Karpas-422 (cell line): ENCODE results near the gene SLC39A12. TPM values are rescaled to one million over a fixed set of nuclear protein-coding genes. Genes with fewer than 3 reads are reported as not detected.
"Not testable (repeated sequence)": the region's sequence is repeated elsewhere in the genome, so short reads cannot be mapped to it uniquely, and the experiment has no call there.

Experiments
- DNase-seq: peaks from one replicate; pipeline ENCODE4 v3.0.0-alpha.2; 2015
- H2AFZ ChIP-seq: fragments of 200-600 bp; sonication (generic); 2 replicates; pipeline ENCODE4 v1.6.1; 2014; ENCODE audit warnings: antibody characterized with exemption, low read length, mixed read lengths
- H3K27ac ChIP-seq: fragments of 200-600 bp; sonication (generic); 2 replicates; pipeline ENCODE4 v1.5.1; 2014; ENCODE audit warnings: mild to moderate bottlenecking, low read length, moderate library complexity
- H3K27me3 ChIP-seq: fragments of 200-600 bp; sonication (generic); 2 replicates; pipeline ENCODE4 v1.6.1; 2014; ENCODE audit warnings: low read length, mixed read lengths
- H3K36me3 ChIP-seq: fragments of 200-600 bp; sonication (generic); 2 replicates; pipeline ENCODE4 v1.6.1; 2014; ENCODE audit warnings: low read length, mixed read lengths; ENCODE audit not compliant: insufficient read depth
- H3K4me1 ChIP-seq: fragments of 200-600 bp; sonication (generic); 2 replicates; pipeline ENCODE4 v1.6.1; 2014; ENCODE audit warnings: mild to moderate bottlenecking, low read length, mixed read lengths
- H3K4me2 ChIP-seq: fragments of 200-600 bp; sonication (generic); 2 replicates; pipeline ENCODE4 v1.6.1; 2014; ENCODE audit warnings: low read length, low read depth, mild to moderate bottlenecking; ENCODE audit not compliant: poor library complexity, severe bottlenecking
- H3K4me3 ChIP-seq: fragments of 200-600 bp; sonication (generic); 2 replicates; pipeline ENCODE4 v1.5.1; 2014; ENCODE audit warnings: mild to moderate bottlenecking, antibody characterized with exemption, low read length, mixed read lengths
- H3K79me2 ChIP-seq: fragments of 200-600 bp; sonication (generic); 2 replicates; pipeline ENCODE4 v1.6.1; 2014; ENCODE audit warnings: mild to moderate bottlenecking, low read length, mixed read lengths
- H3K9ac ChIP-seq: fragments of 200-600 bp; sonication (generic); 2 replicates; pipeline ENCODE4 v1.6.0; 2014; ENCODE audit warnings: low read length
- H3K9me2 ChIP-seq: fragments of 200-600 bp; sonication (generic), shearing (Covaris generic); replicated peaks from 2 replicates; pipeline ENCODE4 v1.6.0; 2014; ENCODE audit warnings: mild to moderate bottlenecking, low read length, moderate library complexity; ENCODE audit not compliant: insufficient read depth
- H3K9me3 ChIP-seq: fragments of 300-700, 200-600 bp; sonication (generic); 2 replicates; pipeline ENCODE4 v1.6.1; 2014; ENCODE audit warnings: low read length, mixed read lengths
- H4K20me1 ChIP-seq: fragments of 200-600 bp; sonication (generic); 2 replicates; pipeline ENCODE4 v1.6.1; 2014; ENCODE audit warnings: mild to moderate bottlenecking, antibody characterized with exemption, low read length, low read depth; ENCODE audit not compliant: insufficient read depth
- total RNA-seq: library from RNA; depleted of rRNA; stranded (reverse); fragments of >200 nt; shearing (Covaris generic); gene quantifications from 2 replicates; pipeline ENCODE4 v1.2.3, GENCODE V29; 2014; ENCODE audit warnings: low replicate concordance

SLC39A12 gene
- total RNA-seq, 1 experiment from 2014 or later = not detected

- not testable (repeated sequence) for H3K4me3 ChIP-seq, H4K20me1 ChIP-seq, H3K9me2 ChIP-seq, H3K4me1 ChIP-seq, H3K27me3 ChIP-seq, H3K4me2 ChIP-seq, H3K27ac ChIP-seq, H3K9ac ChIP-seq, H3K36me3 ChIP-seq, H2AFZ ChIP-seq, H3K79me2 ChIP-seq, DNase-seq, H3K9me3 ChIP-seq
These were observed 2.7 kb downstream of the SLC39A12 start for GRCh38 chr10:17954372-17954771.

GRCh38 chr10:17954861-17955260 is 3.1 kb downstream of the SLC39A12 start:
- Histone ChIP-seq H3K36me3 (no peaks in the 10 kb centered on the region), H3K9me2 (no peaks in the 10 kb centered on the region), H3K4me2 (no peak overlapping the region), H3K4me3 (no peak overlapping the region), H3K79me2 (no peaks in the 10 kb centered on the region), H3K27ac (no peak overlapping the region), H2AFZ (no peak overlapping the region), H3K9me3 (no peaks in the 10 kb centered on the region), H3K27me3 (no peaks in the 10 kb centered on the region), H3K9ac (no peak overlapping the region), H3K4me1 (no peaks in the 10 kb centered on the region), H4K20me1 (no peaks in the 10 kb centered on the region)
- DNase-seq = no peak

GRCh38 chr10:17958049-17958448 is 6.3 kb downstream of the SLC39A12 start:
- Histone ChIP-seq H2AFZ (no peak overlapping the region), H3K27ac (no peak overlapping the region), H3K4me3 (no peak overlapping the region), H3K79me2 (no peaks in the 10 kb centered on the region), H3K4me1 (no peaks in the 10 kb centered on the region), H3K36me3 (no peaks in the 10 kb centered on the region), H3K4me2 (no peak overlapping the region), H4K20me1 (no peaks in the 10 kb centered on the region), H3K9me3 (no peaks in the 10 kb centered on the region), H3K27me3 (no peaks in the 10 kb centered on the region), H3K9me2 (no peaks in the 10 kb centered on the region), H3K9ac (no peak overlapping the region)
- peak; percentile 6 for DNase-seq

DNA sequence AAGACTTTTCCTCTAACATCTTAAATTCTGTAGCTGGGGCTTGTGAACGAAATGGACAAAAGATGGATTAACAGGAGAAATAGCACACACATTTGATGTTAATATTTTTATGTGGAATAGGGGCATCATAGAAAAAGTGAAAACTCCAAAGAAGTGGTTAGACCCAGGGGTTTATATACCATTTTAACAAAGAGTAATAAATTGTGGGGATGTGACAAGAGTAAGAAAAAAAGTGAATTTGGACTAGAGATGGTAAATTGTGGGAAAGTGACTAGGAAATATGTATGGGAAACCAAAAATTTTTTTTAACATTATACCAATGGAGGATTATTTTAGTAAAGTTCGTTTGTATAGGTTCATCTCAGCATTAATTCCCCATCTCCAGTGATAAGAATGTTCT is 8.2 kb downstream of the SLC39A12 start:
- H3K9me2 ChIP-seq = no peaks in the 10 kb centered on the region
- H3K4me1 ChIP-seq = no peaks in the 10 kb centered on the region
- no peak overlapping the region for H2AFZ ChIP-seq
- no peaks in the 10 kb centered on the region for H3K36me3 ChIP-seq
- H3K9me3 ChIP-seq = no peaks in the 10 kb centered on the region
- no peaks in the 10 kb centered on the region for H3K79me2 ChIP-seq
- no peak for DNase-seq
- H4K20me1 ChIP-seq = no peaks in the 10 kb centered on the region
- no peak overlapping the region for H3K27ac ChIP-seq
- H3K9ac ChIP-seq = no peak overlapping the region
- H3K27me3 ChIP-seq = no peaks in the 10 kb centered on the region
- no peak overlapping the region for H3K4me2 ChIP-seq
- no peak overlapping the region for H3K4me3 ChIP-seq

- Histone ChIP-seq H2AFZ (no peak overlapping the region), H3K4me1 (no peaks in the 10 kb centered on the region), H3K9me2 (no peaks in the 10 kb centered on the region), H3K4me3 (no peak overlapping the region), H3K27me3 (no peaks in the 10 kb centered on the region), H3K79me2 (no peaks in the 10 kb centered on the region), H3K9ac (no peak overlapping the region), H3K4me2 (no peak overlapping the region), H3K9me3 (no peaks in the 10 kb centered on the region), H3K27ac (no peak overlapping the region), H3K36me3 (no peaks in the 10 kb centered on the region), H4K20me1 (no peaks in the 10 kb centered on the region)
- DNase-seq = no peak
These were observed 10.1 kb downstream of the SLC39A12 start for GRCh38 chr10:17961551-17962422.

DNA sequence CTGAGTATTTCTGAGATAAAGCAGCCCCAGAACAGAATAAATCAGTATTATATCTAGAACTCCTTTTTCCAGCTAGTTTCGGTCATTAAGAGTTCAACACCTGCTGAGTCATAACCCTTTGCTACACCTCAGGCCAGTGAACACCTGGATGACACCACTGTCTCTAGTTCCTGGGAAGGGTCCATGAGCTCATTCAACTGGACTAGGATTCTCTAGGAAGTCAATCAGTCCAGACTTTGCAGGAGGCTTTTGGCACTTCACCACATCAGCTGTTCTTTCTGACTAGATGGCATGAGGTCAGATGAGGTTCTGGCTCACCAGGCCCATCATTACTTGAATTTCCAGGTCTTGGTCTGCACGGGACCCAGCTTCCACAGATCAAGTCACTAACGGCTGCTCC is 11.7 kb downstream of the SLC39A12 start:
- H3K4me2 ChIP-seq = no peak overlapping the region
- no peaks in the 10 kb centered on the region for H3K79me2 ChIP-seq
- no peaks in the 10 kb centered on the region for H3K9me2 ChIP-seq
- H3K36me3 ChIP-seq = no peaks in the 10 kb centered on the region
- H3K27ac ChIP-seq = no peak overlapping the region
- H3K9me3 ChIP-seq = no peaks in the 10 kb centered on the region
- no peak overlapping the region for H3K9ac ChIP-seq
- no peak overlapping the region for H2AFZ ChIP-seq
- no peak overlapping the region for H3K4me3 ChIP-seq
- H3K27me3 ChIP-seq = no peaks in the 10 kb centered on the region
- no peak for DNase-seq
- H4K20me1 ChIP-seq = no peaks in the 10 kb centered on the region
- H3K4me1 ChIP-seq = no peaks in the 10 kb centered on the region

- Histone ChIP-seq H3K4me1 (no peaks in the 10 kb centered on the region), H3K9me2 (no peaks in the 10 kb centered on the region), H4K20me1 (no peaks in the 10 kb centered on the region), H2AFZ (no peak overlapping the region), H3K36me3 (no peaks in the 10 kb centered on the region), H3K4me3 (no peak overlapping the region), H3K27me3 (no peaks in the 10 kb centered on the region), H3K9ac (no peak overlapping the region), H3K9me3 (no peaks in the 10 kb centered on the region), H3K79me2 (no peaks in the 10 kb centered on the region), H3K4me2 (no peak overlapping the region), H3K27ac (no peak overlapping the region)
- DNase-seq = no peak
These were observed 14.0 kb downstream of the SLC39A12 start for GRCh38 chr10:17965649-17966235.

- Histone ChIP-seq H3K4me2 (no peak overlapping the region), H3K27ac (no peak overlapping the region), H3K9ac (no peak overlapping the region), H3K4me3 (no peak overlapping the region), H3K27me3 (no peaks in the 10 kb centered on the region), H3K9me3 (no peaks in the 10 kb centered on the region), H3K79me2 (no peaks in the 10 kb centered on the region), H4K20me1 (no peaks in the 10 kb centered on the region), H3K9me2 (no peaks in the 10 kb centered on the region), H3K36me3 (no peaks in the 10 kb centered on the region), H3K4me1 (no peaks in the 10 kb centered on the region), H2AFZ (no peak overlapping the region)
- DNase-seq = no peak
These were observed 22.8 kb downstream of the SLC39A12 start for GRCh38 chr10:17974505-17974904.
